Panc1 (cell line): ENCODE data around the gene C1QTNF3. TPM values are rescaled to one million over a fixed set of nuclear protein-coding genes. Genes with fewer than 3 reads are reported as not detected.

Source experiments
- ATAC-seq: fragments of 200-7000 bp; cut with Tn5 transposase; 2 replicates; pipeline ENCODE4 v1.9.1; 2020; ENCODE audit warnings: mild to moderate bottlenecking, moderate library complexity
- BruUV-seq: library from RNA; stranded (reverse); fragments of 400-500 nt; replicated peaks from 2 replicates; lab custom pipeline; 2021; lab: Mats Ljungman, UMichigan
- CTCF ChIA-PET: fragments of 300-600 bp; sonication (Branson Sonifier 250); formaldehyde crosslinking; loops from one replicate; lab custom pipeline; 2022; ENCODE audit warnings: antibody characterized with exemption; lab: Charles Lee
- POLR2A ChIA-PET: fragments of 300-600 bp; sonication (Branson Sonifier 250); formaldehyde crosslinking; loops from one replicate; lab custom pipeline; 2022; ENCODE audit warnings: antibody characterized with exemption; lab: Charles Lee
- DNase-seq: peaks from one replicate; pipeline ENCODE4 v3.0.0-alpha.2; 2010; ENCODE audit warnings: low read depth, low spot score
- H3K27ac ChIP-seq: 2 replicates; pipeline ENCODE4 v1.5.1; 2011; ENCODE audit warnings: mild to moderate bottlenecking, low read length, inconsistent platforms
- H3K27me3 ChIP-seq: fragments of 200-500 bp; sonication (Bioruptor generic); 2 replicates; pipeline ENCODE4 v1.6.0; 2014; ENCODE audit warnings: low read length, inconsistent platforms; ENCODE audit not compliant: control insufficient read depth, insufficient read depth
- H3K36me3 ChIP-seq: fragments of 200-500 bp; sonication (Bioruptor generic); 2 replicates; pipeline ENCODE4 v1.5.1; 2014; ENCODE audit warnings: inconsistent platforms, mild to moderate bottlenecking, low read length, moderate library complexity; ENCODE audit not compliant: control insufficient read depth, insufficient read depth
- H3K4me1 ChIP-seq: 2 replicates; pipeline ENCODE4 v1.5.1; 2011; ENCODE audit warnings: inconsistent platforms, mild to moderate bottlenecking, low read length, moderate library complexity; ENCODE audit not compliant: control insufficient read depth, insufficient read depth
- H3K4me3 ChIP-seq, 2 experiments: 2 replicates each; pipeline ENCODE4 v1.5.1; 2011 to 2012; ENCODE audit warnings: low read depth in 2 of 2, low read length in 2 of 2, mild to moderate bottlenecking in 2 of 2, inconsistent platforms in 1 of 2, moderate library complexity in 1 of 2
- H3K9me3 ChIP-seq: fragments of 200-500 bp; sonication (Bioruptor generic); 2 replicates; pipeline ENCODE4 v1.5.1; 2014; ENCODE audit warnings: low read depth, mild to moderate bottlenecking, inconsistent platforms, low read length, moderate library complexity; ENCODE audit not compliant: control insufficient read depth, insufficient read depth
- POLR2AphosphoS5 ChIP-seq: IDR thresholded peaks from 2 replicates; pipeline ENCODE4 v1.6.1; 2012; ENCODE audit warnings: mild to moderate bottlenecking, low read depth, low read length, moderate library complexity
- REST ChIP-seq, 2 experiments: IDR thresholded peaks; 2 replicates each; pipeline ENCODE4 v1.6.1; 2011 to 2012; ENCODE audit warnings: low read depth in 2 of 2, control low read depth in 1 of 2, low read length in 1 of 2, mild to moderate bottlenecking in 1 of 2, moderate library complexity in 1 of 2; ENCODE audit not compliant: insufficient read depth in 1 of 2
- SIN3A ChIP-seq: IDR thresholded peaks from 2 replicates; pipeline ENCODE4 v1.6.1; 2012; ENCODE audit warnings: low read depth, mild to moderate bottlenecking, low read length, moderate library complexity, borderline replicate concordance; ENCODE audit not compliant: insufficient read depth
- TCF7L2 ChIP-seq: IDR thresholded peaks from 2 replicates; pipeline ENCODE4 v1.6.1; 2011; ENCODE audit warnings: mild to moderate bottlenecking, low read depth, low read length, inconsistent platforms
- in situ Hi-C: cut with HindIII; loops from 2 replicates; pipeline ENCODE4 v1.10.0; 2016; ENCODE audit warnings: low sequenced_read_pairs, low pct_unique_long_range_greater_than_20kb
- intact Hi-C: fragments of 100-400 bp; cut with micrococcal nuclease; formaldehyde crosslinking; loops from one replicate; pipeline ENCODE4 v1.10.0; 2022; ENCODE audit not compliant: unreplicated experiment
- total RNA-seq: library from RNA; stranded (reverse); gene quantifications from one replicate; pipeline ENCODE4 v1.2.1, GENCODE V29; 2021; ENCODE audit not compliant: unreplicated experiment
- TF ChIP-seq, protein P1 (sequence below): fragments of 450-650 bp; IDR thresholded peaks from 2 replicates; pipeline ENCODE4 v1.5.1; 2017; ENCODE audit warnings: mild to moderate bottlenecking

Gene C1QTNF3
- total RNA-seq, 1 experiment from 2014 or later: 2.1 TPM

- H3K27me3 ChIP-seq: no peaks in the 10 kb centered on the region
- ATAC-seq (no peak), DNase-seq (no peak)
- no peak overlapping the region for H3K4me3 ChIP-seq
- ChIA-PET CTCF (no interaction called here), POLR2A (no interaction called here)
- H3K36me3 ChIP-seq: no peaks in the 10 kb centered on the region
- no peaks in the 10 kb centered on the region for H3K4me1 ChIP-seq
- in situ Hi-C loops (no loop called here), intact Hi-C loops (no loop called here)
- no peak overlapping the region for H3K27ac ChIP-seq
- BruUV-seq: no TSS peak
- no peak for TF ChIP-seq SIN3A
- TF ChIP-seq POLR2AphosphoS5: no peak
- TF ChIP-seq, protein P1, sequence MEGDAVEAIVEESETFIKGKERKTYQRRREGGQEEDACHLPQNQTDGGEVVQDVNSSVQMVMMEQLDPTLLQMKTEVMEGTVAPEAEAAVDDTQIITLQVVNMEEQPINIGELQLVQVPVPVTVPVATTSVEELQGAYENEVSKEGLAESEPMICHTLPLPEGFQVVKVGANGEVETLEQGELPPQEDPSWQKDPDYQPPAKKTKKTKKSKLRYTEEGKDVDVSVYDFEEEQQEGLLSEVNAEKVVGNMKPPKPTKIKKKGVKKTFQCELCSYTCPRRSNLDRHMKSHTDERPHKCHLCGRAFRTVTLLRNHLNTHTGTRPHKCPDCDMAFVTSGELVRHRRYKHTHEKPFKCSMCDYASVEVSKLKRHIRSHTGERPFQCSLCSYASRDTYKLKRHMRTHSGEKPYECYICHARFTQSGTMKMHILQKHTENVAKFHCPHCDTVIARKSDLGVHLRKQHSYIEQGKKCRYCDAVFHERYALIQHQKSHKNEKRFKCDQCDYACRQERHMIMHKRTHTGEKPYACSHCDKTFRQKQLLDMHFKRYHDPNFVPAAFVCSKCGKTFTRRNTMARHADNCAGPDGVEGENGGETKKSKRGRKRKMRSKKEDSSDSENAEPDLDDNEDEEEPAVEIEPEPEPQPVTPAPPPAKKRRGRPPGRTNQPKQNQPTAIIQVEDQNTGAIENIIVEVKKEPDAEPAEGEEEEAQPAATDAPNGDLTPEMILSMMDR: no peak
- no peak for TF ChIP-seq TCF7L2
- no peak for TF ChIP-seq REST (IDR thresholded peaks at IDR 0.05; ENCODE audit: insufficient read depth in 1 of 2, low read depth in 2 of 2, low read length in 1 of 2)
- H3K9me3 ChIP-seq: no peaks in the 10 kb centered on the region
Measured at GRCh38 chr5:34057118-34057517, 14.1 kb upstream of the C1QTNF3 start.

GRCh38 chr5:34055667-34056066, 12.7 kb upstream of the C1QTNF3 start:
- TF ChIP-seq SIN3A (no peak), POLR2AphosphoS5 (no peak), TCF7L2 (no peak), REST (IDR thresholded peaks at IDR 0.05; ENCODE audit: insufficient read depth in 1 of 2, low read depth in 2 of 2, low read length in 1 of 2) (no peak)
- TF ChIP-seq, protein P1: no peak
- Histone ChIP-seq H3K9me3 (no peaks in the 10 kb centered on the region), H3K36me3 (no peaks in the 10 kb centered on the region), H3K27me3 (no peaks in the 10 kb centered on the region), H3K4me1 (no peaks in the 10 kb centered on the region), H3K27ac (no peak overlapping the region), H3K4me3 (no peak overlapping the region)
- CTCF ChIA-PET: no interaction called here
- ATAC-seq (no peak), DNase-seq (no peak)
- intact Hi-C loops: no loop called here
- no TSS peak for BruUV-seq
- in situ Hi-C loops: no loop called here
- POLR2A ChIA-PET: no interaction called here
